HL-60 (cell line): Measurements from ENCODE around the gene ARMCX2.

ENCODE experiments used
- DNase-seq, 2 experiments: peaks; one replicate each; pipeline ENCODE4 v3.0.0-alpha.2; 2010 to 2020; ENCODE audit warnings: low read depth in 1 of 2, low spot score in 1 of 2
- H3K27ac ChIP-seq: fragments of 250-450 bp; sonication (Bioruptor Pico); replicated peaks from 2 replicates; pipeline ENCODE4 v1.5.1; 2020; ENCODE audit warnings: mild to moderate bottlenecking, moderate library complexity
- H3K27me3 ChIP-seq: fragments of 250-450 bp; sonication (Bioruptor Pico); 2 replicates; pipeline ENCODE4 v1.5.1; 2021; ENCODE audit warnings: mild to moderate bottlenecking, moderate library complexity; ENCODE audit not compliant: insufficient read depth, poor library complexity, severe bottlenecking
- H3K4me3 ChIP-seq: replicated peaks from 2 replicates; pipeline ENCODE4 v1.5.1; 2011; ENCODE audit warnings: mild to moderate bottlenecking, control low read depth, low read length; ENCODE audit not compliant: insufficient read depth
- CTCF ChIP-seq: IDR thresholded peaks from one replicate; pipeline ENCODE4 v1.5.1; 2011; ENCODE audit warnings: low read length, control low read depth, inconsistent platforms; ENCODE audit not compliant: insufficient read depth
- GABPA ChIP-seq: IDR thresholded peaks from 2 replicates; pipeline ENCODE4 v1.6.1; 2012; ENCODE audit warnings: low read depth
- POLR2AphosphoS5 ChIP-seq: IDR thresholded peaks from 2 replicates; pipeline ENCODE4 v1.6.1; 2012; ENCODE audit warnings: low read depth
- REST ChIP-seq: IDR thresholded peaks from 2 replicates; pipeline ENCODE4 v1.6.1; 2012; ENCODE audit warnings: low read depth; ENCODE audit not compliant: insufficient replicate concordance
- SPI1 ChIP-seq: IDR thresholded peaks from 2 replicates; pipeline ENCODE4 v1.6.1; 2012; ENCODE audit warnings: low read depth, mild to moderate bottlenecking, borderline replicate concordance
- long read RNA-seq: library from polyadenylated mRNA; unstranded; transcript quantifications from one replicate; pipeline ENCODE4 v2.0.0, GENCODE V29; 2020

ARMCX2 gene
- long read RNA-seq: 0 reads

GRCh38 chrX:101659601-101660063 is at the start of gene ARMCX2:
ARMCX2 (minus strand) TSS chrX:101659850; CDS start chrX:101657588, 2,262 bp downstream.
- DNase-seq: no peak
- TF ChIP-seq SPI1 (no peak), POLR2AphosphoS5 (no peak), CTCF (no peak), REST (no peak), GABPA (no peak)
- Histone ChIP-seq H3K4me3 (no peak within 1 kb of the TSS), H3K27ac (no peak within 1 kb of the TSS), H3K27me3 (peaks cover 7% of the 10 kb centered on the region)

GRCh38 chrX:101709384-101709783 is 49.7 kb upstream of the ARMCX2 start:
- TF ChIP-seq SPI1 (no peak), CTCF (no peak), REST (no peak)
- Histone ChIP-seq H3K27me3 (no peaks in the 10 kb centered on the region), H3K27ac (no peak overlapping the region), H3K4me3 (no peak overlapping the region)
- DNase-seq: no peak

GRCh38 chrX:101708163-101708562 is 48.5 kb upstream of the ARMCX2 start:
- no peak for DNase-seq
- TF ChIP-seq SPI1 (no peak), POLR2AphosphoS5 (no peak), CTCF (no peak), REST (no peak), GABPA (no peak)
- H3K4me3 ChIP-seq: no peak overlapping the region
- H3K27me3 ChIP-seq: no peaks in the 10 kb centered on the region
- no peak overlapping the region for H3K27ac ChIP-seq
